ENCODE measurements around the gene SDE2. TPM values are rescaled to one million over a fixed set of nuclear protein-coding genes. Genes with fewer than 3 reads are reported as not detected.
"Not testable (repeated sequence)": the region's sequence is repeated elsewhere in the genome, so short reads cannot be mapped to it uniquely, and the experiment has no call there.

The SDE2 gene
- total RNA-seq, 6 experiments from 2014 or later, result 16.1 to 18.1 (median 16.5) TPM

GRCh38 chr1:226023735-226024134 lies 24.6 kb upstream of the SDE2 start:
- no peak overlapping the region for H3K4me3 Mint-ChIP-seq
- TF ChIP-seq CTCF (IDR thresholded peaks at IDR 0.05), result no peak
- no peak overlapping the region for H3K27ac Mint-ChIP-seq
- no peak for DNase-seq
- H3K36me3 Mint-ChIP-seq (ENCODE audit: low read depth), result no peaks in the 10 kb centered on the region
- no peaks in the 10 kb centered on the region for H3K9me3 Mint-ChIP-seq
- no peaks in the 10 kb centered on the region for H3K4me1 Mint-ChIP-seq (ENCODE audit: low read depth)
- peaks cover 1% of the 10 kb centered on the region for H3K27me3 Mint-ChIP-seq (ENCODE audit: insufficient read depth)

GRCh38 chr1:226021801-226022200 lies 22.7 kb upstream of the SDE2 start:
- no peak for TF ChIP-seq CTCF (IDR thresholded peaks at IDR 0.05)
- Mint-ChIP-seq H3K27ac (no peak overlapping the region), H3K4me1 (ENCODE audit: low read depth) (no peaks in the 10 kb centered on the region), H3K9me3 (no peaks in the 10 kb centered on the region), H3K27me3 (ENCODE audit: insufficient read depth) (peaks cover 15% of the 10 kb centered on the region), H3K4me3 (no peak overlapping the region), H3K36me3 (ENCODE audit: low read depth) (no peaks in the 10 kb centered on the region)
- DNase-seq, result no peak

- no peaks in the 10 kb centered on the region for H3K9me3 Mint-ChIP-seq
- H3K36me3 Mint-ChIP-seq (ENCODE audit: low read depth), result no peaks in the 10 kb centered on the region
- no peak for TF ChIP-seq CTCF (IDR thresholded peaks at IDR 0.05)
- DNase-seq, result no peak
- H3K4me3 Mint-ChIP-seq, result no peak overlapping the region
- H3K4me1 Mint-ChIP-seq (ENCODE audit: low read depth), result no peaks in the 10 kb centered on the region
- H3K27ac Mint-ChIP-seq, result no peak overlapping the region
- H3K27me3 Mint-ChIP-seq (ENCODE audit: insufficient read depth), result peaks cover 19% of the 10 kb centered on the region
Measured at GRCh38 chr1:226021401-226021800, 22.3 kb upstream of the SDE2 start.

GRCh38 chr1:226019572-226019971 lies 20.4 kb upstream of the SDE2 start:
- DNase-seq, result no peak
- no peaks in the 10 kb centered on the region for H3K36me3 Mint-ChIP-seq (ENCODE audit: low read depth)
- H3K27me3 Mint-ChIP-seq (ENCODE audit: insufficient read depth), result peaks cover 29% of the 10 kb centered on the region
- no peak overlapping the region for H3K27ac Mint-ChIP-seq
- no peaks in the 10 kb centered on the region for H3K9me3 Mint-ChIP-seq
- no peaks in the 10 kb centered on the region for H3K4me1 Mint-ChIP-seq (ENCODE audit: low read depth)
- H3K4me3 Mint-ChIP-seq, result no peak overlapping the region
- no peak for TF ChIP-seq CTCF (IDR thresholded peaks at IDR 0.05)

- no peak for TF ChIP-seq CTCF (IDR thresholded peaks at IDR 0.05)
- no peak for DNase-seq
- Mint-ChIP-seq H3K27me3 (ENCODE audit: insufficient read depth) (peaks cover 41% of the 10 kb centered on the region), H3K4me1 (ENCODE audit: low read depth) (no peaks in the 10 kb centered on the region), H3K4me3 (no peak overlapping the region), H3K27ac (no peak overlapping the region), H3K36me3 (ENCODE audit: low read depth) (no peaks in the 10 kb centered on the region), H3K9me3 (no peaks in the 10 kb centered on the region)
Measured at GRCh38 chr1:226017070-226017469, 17.9 kb upstream of the SDE2 start.

GRCh38 chr1:226009650-226010044 lies 10.5 kb upstream of the SDE2 start:
- Mint-ChIP-seq H3K4me1 (ENCODE audit: low read depth) (peaks cover 6% of the 10 kb centered on the region; the same call in 1 of the 2 replicates), H3K27ac (no peak overlapping the region), H3K9me3 (no peaks in the 10 kb centered on the region), H3K36me3 (ENCODE audit: low read depth) (no peaks in the 10 kb centered on the region), H3K27me3 (ENCODE audit: insufficient read depth) (peaks cover 30% of the 10 kb centered on the region), H3K4me3 (no peak overlapping the region)
- TF ChIP-seq CTCF (IDR thresholded peaks at IDR 0.05), result no peak
- no peak for DNase-seq

GRCh38 chr1:226007126-226007892 lies 8.2 kb upstream of the SDE2 start:
- peaks cover 14% of the 10 kb centered on the region for H3K4me1 Mint-ChIP-seq (ENCODE audit: low read depth)
- not testable (repeated sequence) for DNase-seq; H3K9me3 Mint-ChIP-seq; H3K36me3 Mint-ChIP-seq (ENCODE audit: low read depth); H3K4me3 Mint-ChIP-seq; H3K27ac Mint-ChIP-seq
- peaks cover 19% of the 10 kb centered on the region for H3K27me3 Mint-ChIP-seq (ENCODE audit: insufficient read depth)
